ENCODE data around the gene COL28A1. TPM values are rescaled to one million over a fixed set of nuclear protein-coding genes. Genes with fewer than 3 reads are reported as not detected.
"Not testable (repeated sequence)": the region's sequence is repeated elsewhere in the genome, so short reads cannot be mapped to it uniquely, and the experiment has no call there.

The COL28A1 gene
- total RNA-seq, 1 donor from 2014 or later: not detected

DNA sequence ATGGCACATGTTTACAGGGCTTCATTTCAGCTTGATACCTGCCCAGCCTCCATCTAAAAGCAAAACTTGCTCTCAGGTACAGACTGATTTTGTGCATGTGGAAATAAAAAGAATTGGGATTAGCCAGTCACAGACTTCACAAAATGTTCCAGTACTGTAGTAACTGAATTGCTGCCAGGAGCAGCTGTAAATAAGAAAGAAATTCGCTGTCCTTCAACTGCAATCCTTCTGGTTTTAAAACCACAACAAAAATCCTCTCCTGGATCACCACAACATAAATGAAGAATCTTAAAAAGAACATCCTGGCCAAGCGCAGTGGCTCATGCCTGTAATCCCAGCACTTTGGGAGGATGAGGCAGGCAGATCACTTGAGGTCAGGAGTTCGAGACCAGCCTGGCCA is 27.1 kb upstream of the COL28A1 start:
- DNase-seq (ENCODE audit: low spot score): peak; percentile 26

- DNase-seq (ENCODE audit: low spot score): not testable (repeated sequence)
These were observed 25.9 kb upstream of the COL28A1 start for GRCh38 chr7:7561591-7561990.

DNA sequence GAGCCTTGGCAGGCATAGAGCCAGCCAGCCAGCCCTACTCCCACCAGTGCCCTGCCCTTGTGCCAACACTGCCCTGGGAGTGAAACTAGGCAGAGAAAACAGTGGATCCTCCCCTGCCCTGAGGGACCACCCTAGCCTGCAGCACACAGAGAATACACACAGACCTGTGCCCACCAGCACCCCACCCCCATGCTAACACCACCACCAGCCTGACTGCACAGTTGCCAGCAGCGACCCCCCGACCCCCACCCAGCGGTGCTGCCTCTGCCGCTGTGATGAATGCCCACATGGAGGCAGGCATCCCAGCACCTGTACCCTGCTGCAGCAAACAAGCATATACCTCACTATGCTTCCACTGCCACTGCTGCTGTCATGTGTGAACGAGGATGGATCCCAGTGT is 21.6 kb upstream of the COL28A1 start:
- DNase-seq (ENCODE audit: low spot score): no peak

DNA sequence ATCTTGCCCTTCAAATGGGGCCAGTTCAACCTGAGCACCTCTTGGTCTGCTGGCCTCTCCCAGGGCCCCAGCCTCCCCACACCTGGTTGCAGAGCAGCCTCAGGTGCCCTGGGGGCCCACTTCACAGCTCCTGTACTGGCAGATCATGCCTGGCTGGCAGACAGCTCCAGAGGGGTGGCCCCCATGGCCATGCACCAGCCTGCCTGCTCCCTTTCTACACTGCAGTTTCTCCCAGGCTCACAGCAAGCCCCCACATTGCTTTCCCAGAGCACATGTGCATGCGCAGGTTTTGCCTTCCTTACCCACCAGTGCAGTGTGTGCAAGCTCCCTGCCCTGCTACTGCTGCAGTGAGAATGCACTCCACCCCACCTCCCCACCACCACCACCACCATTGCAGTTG is 21.2 kb upstream of the COL28A1 start:
- no peak for DNase-seq (ENCODE audit: low spot score)

DNA sequence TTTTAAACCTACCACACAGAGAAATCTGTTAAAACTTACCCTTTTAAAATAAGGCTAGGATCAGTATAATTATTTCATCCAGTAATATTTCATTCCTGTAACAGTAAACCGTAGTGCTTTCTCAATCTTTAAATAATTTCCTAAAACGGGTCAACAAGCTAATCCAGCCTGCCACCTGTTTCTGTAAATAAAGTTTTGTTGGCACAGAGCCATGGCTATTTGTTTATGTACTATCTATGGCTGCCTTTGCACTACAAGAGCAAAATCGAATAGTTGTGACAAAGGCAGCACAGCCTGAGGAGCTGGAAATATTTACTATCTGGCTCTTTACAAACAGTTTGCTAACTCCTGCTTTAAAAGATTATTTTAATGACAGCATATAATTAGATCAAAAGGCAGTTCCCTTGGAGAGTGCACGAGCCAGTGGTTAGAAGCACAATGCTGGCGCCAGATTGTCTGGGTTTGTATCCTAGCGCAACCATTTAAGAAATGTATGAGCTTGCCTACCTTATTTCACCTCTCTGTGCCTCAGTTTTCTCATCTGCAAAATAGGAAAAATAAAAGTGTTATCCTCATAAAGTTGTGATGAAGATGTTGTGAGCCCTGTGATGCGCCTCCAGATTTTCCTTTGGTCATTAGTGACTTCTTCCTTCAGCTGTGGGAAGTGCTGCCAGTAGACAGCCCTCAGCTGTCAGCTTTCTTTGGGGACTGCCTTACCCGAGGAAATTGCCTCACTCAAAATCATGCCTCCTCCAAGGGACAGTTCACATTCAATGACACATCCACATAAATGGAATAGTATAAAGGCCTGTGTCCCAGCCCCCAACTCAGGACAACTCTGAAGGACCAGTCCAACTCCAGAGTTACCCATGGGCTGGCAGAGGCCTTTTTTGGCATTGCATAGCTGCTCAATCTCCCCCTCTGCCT is 19.2 kb upstream of the COL28A1 start:
- no peak for DNase-seq (ENCODE audit: low spot score)

GRCh38 chr7:7554021-7554432 is 18.4 kb upstream of the COL28A1 start:
- DNase-seq (ENCODE audit: low spot score): no peak

DNA sequence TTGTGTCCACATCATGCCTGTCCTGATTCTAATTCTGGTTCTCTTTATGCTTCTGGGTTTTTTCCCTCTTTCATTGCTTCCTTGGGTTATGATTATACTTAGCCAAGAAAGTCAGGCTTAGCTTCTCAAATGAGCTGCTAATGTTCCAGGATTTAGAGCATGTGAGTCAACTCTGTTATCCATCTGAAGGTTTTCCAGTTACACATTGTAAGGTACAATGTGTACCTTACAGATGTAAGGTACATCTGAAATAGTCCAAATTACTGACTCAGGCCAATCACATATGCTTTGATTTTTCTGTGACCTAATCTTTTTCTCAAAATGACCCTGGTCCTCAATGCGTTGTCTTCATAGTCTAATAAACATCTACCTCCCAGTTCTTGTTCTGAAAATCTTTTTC is 17.7 kb upstream of the COL28A1 start:
- no peak for DNase-seq (ENCODE audit: low spot score)

- DNase-seq (ENCODE audit: low spot score): no peak
These were observed 16.5 kb upstream of the COL28A1 start for GRCh38 chr7:7552199-7552598.

- no peak for DNase-seq (ENCODE audit: low spot score)
These were observed 15.0 kb upstream of the COL28A1 start for GRCh38 chr7:7550663-7551062.

DNA sequence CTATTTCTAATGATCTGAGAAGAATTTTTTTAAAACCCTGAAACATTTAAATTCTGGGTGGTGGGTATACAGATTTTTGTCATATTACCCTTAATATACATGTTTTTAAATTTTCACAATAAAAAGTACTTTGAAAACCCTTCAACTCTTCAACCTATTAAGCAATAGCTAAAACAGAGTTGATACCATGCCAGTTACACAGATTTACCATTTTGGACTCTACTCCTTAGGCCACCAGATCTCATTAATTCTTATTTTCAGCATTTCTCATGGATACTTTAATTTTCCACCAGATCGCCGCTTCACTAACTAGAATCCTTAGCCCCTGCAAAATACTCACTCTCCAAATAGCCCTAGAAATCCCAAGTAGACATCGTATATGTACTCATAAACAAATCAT is 12.7 kb upstream of the COL28A1 start:
- no peak for DNase-seq (ENCODE audit: low spot score)

GRCh38 chr7:7542251-7542835 is 6.7 kb upstream of the COL28A1 start:
- DNase-seq (ENCODE audit: low spot score): no peak

DNA sequence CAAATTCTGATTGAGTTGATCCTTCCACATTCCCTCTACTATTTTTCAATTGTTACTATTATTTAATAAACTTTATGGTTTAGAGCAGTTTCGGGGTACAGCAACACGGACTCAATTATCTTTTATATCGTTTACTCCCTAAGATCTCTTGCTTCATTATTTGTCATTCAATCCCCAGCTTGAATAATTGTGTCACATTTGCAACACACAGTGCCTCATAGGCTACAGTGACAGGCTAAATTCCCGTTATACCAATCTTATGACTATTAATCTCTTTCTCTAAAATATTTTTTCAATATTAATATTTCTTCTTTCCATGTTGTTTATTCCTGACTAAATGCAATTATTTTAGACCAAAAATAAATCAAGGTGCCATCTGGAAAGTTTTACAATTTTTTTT is 4.0 kb upstream of the COL28A1 start:
- no peak for DNase-seq (ENCODE audit: low spot score)

DNA sequence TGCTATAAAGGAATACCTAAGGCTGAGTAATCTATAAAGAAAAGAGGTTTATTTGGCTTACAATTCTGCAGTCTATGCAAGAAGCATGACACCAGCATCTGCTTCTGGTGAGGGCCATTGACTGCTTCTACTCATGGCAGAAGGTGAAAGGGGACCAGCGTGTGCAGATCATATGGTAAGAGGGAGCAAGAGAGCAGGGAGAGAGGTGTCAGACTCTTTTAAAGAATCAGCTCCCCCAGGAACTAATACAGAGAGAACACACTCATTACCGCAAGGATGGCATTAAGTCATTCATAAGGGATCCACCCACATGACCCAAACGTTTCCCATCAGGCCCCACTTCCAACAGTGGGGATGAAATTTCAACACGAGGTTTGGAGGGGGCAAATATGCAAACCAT is 3.5 kb upstream of the COL28A1 start:
- DNase-seq (ENCODE audit: low spot score): no peak

DNA sequence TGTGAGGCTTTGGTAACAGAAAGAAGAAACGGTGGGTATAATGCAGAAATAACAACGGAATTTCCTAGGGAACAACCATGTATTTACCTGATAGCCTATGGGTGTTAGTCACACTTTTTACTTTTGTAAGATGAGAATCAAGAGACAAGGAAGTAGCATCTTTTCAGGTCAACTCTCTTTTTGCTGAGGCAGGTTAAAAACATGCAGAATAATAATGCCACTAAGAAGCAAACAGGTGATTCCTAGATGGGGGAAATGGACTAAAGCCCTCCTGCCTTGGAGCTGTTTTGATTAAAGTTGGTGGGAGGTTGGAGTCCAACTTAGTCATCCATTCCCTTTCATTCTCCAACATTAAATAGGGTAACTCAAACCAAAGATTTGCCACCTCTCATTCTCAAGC is 2.0 kb upstream of the COL28A1 start:
- DNase-seq (ENCODE audit: low spot score): no peak

GRCh38 chr7:7536396-7537019 is 835 bp upstream of the COL28A1 start:
- no peak for DNase-seq (ENCODE audit: low spot score)

- no peak for DNase-seq (ENCODE audit: low spot score)
These were observed 1.7 kb downstream of the COL28A1 start for GRCh38 chr7:7533831-7534430.

DNA sequence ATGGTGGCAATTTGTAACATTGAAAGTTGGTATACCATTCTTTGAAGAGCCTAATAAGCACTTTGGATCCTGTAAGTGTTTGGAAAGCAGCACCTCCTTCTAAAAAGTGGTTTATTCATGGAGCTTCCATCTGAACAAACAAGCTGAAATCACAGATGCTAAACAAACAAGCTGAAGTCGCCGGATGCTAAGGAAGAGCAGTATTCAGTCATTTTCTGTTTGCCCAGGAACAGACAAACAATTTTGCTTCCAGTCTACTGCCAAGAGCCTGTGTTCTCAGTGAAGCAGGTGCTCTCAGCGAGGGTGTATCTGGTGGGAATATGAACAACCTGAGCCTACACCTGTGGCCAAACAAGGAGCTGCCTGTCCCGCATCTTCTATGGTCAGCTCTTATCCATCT is 6.3 kb downstream of the COL28A1 start:
- no peak for DNase-seq (ENCODE audit: low spot score)

DNA sequence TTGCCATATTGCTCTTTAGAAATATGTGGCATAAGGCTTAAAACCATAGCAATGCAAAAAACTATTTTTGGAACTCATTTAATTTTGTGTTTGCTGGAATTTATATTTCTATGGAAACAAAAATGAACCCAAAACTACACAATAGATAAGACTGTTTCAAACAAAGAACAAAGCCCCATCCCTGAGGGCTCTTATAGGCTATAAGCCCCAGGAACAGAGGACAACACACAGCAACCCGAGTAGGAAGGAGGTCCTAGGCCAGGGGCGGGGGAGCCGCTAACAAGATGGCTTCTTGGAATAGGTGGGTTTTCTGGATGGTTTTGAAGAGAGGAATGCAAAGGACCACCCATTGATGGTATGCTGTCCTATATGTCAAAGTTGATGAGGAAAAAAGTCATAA is 8.6 kb downstream of the COL28A1 start:
- DNase-seq (ENCODE audit: low spot score): no peak

GRCh38 chr7:7526006-7526405 is 9.7 kb downstream of the COL28A1 start:
- no peak for DNase-seq (ENCODE audit: low spot score)

- DNase-seq (ENCODE audit: low spot score): no peak
These were observed 11.6 kb downstream of the COL28A1 start for GRCh38 chr7:7524121-7524520.

GRCh38 chr7:7522421-7522820 is 13.3 kb downstream of the COL28A1 start:
- no peak for DNase-seq (ENCODE audit: low spot score)

- peak; percentile 3 for DNase-seq (ENCODE audit: low spot score)
These were observed 14.4 kb downstream of the COL28A1 start for GRCh38 chr7:7521259-7521658.

All from umbilical cord (tissue), 2 donors.